ENCODE results near the gene RAPGEF2.
A peak's percentile ranks its signal among the peaks of the same experiment; 100 is the strongest.

RAPGEF2 gene

GRCh38 chr4:159097785-159098184, 5.1 kb upstream of the RAPGEF2 start:
- no peak overlapping the region for H3K27ac ChIP-seq (ENCODE audit: low read length)
- DNase-seq (ENCODE audit: low read depth, low spot score), result no peak
- no peaks in the 10 kb centered on the region for H3K4me1 ChIP-seq (ENCODE audit: control insufficient read depth, insufficient read depth, low read length)

GRCh38 chr4:159098482-159099127, 4.3 kb upstream of the RAPGEF2 start:
- Histone ChIP-seq H3K27ac (ENCODE audit: low read length) (no peak overlapping the region), H3K36me3 (ENCODE audit: control insufficient read depth, insufficient read depth, low read length) (no peaks in the 10 kb centered on the region), H3K27me3 (ENCODE audit: control insufficient read depth, insufficient read depth, low read length) (no peaks in the 10 kb centered on the region; the same call in 1 of the 2 replicates), H3K9me3 (ENCODE audit: control insufficient read depth, insufficient read depth, low read length) (no peaks in the 10 kb centered on the region), H3K4me1 (ENCODE audit: control insufficient read depth, insufficient read depth, low read length) (no peaks in the 10 kb centered on the region), H3K4me3 (ENCODE audit: low read length) (no peak overlapping the region)
- DNase-seq (ENCODE audit: low read depth, low spot score), result no peak

More at GRCh38 chr4:159097785-159098184, 5.1 kb upstream of the RAPGEF2 start:
- WGBS (ENCODE audit: insufficient coverage, insufficient read length), result no CpG with 5 or more reads among the region's 1 CpG
- Histone ChIP-seq H3K27me3 (ENCODE audit: control insufficient read depth, insufficient read depth, low read length) (no peaks in the 10 kb centered on the region; the same call in 1 of the 2 replicates), H3K9me3 (ENCODE audit: control insufficient read depth, insufficient read depth, low read length) (no peaks in the 10 kb centered on the region), H3K36me3 (ENCODE audit: control insufficient read depth, insufficient read depth, low read length) (no peaks in the 10 kb centered on the region), H3K4me3 (ENCODE audit: low read length) (no peak overlapping the region)

- no peak for DNase-seq (ENCODE audit: low read depth, low spot score)
- no peaks in the 10 kb centered on the region for H3K9me3 ChIP-seq (ENCODE audit: control insufficient read depth, insufficient read depth, low read length)
- H3K27me3 ChIP-seq (ENCODE audit: control insufficient read depth, insufficient read depth, low read length), result no peaks in the 10 kb centered on the region; the same call in 1 of the 2 replicates
- no peaks in the 10 kb centered on the region for H3K4me1 ChIP-seq (ENCODE audit: control insufficient read depth, insufficient read depth, low read length)
- H3K4me3 ChIP-seq (ENCODE audit: low read length), result peak overlapping the region; percentile 64; the same call in 1 of the 2 replicates
- no CpG with 5 or more reads among the region's 14 CpGs for WGBS (ENCODE audit: insufficient coverage, insufficient read length)
- H3K27ac ChIP-seq (ENCODE audit: low read length), result no peak overlapping the region
- no peaks in the 10 kb centered on the region for H3K36me3 ChIP-seq (ENCODE audit: control insufficient read depth, insufficient read depth, low read length)
These were observed 774 bp upstream of the RAPGEF2 start for GRCh38 chr4:159101988-159102621.

- no peak for DNase-seq (ENCODE audit: low read depth, low spot score)
- H3K27ac ChIP-seq (ENCODE audit: low read length), result no peak overlapping the region
These were observed 608 bp downstream of the RAPGEF2 start for GRCh38 chr4:159103384-159103990.

GRCh38 chr4:159104694-159105414, 2.0 kb downstream of the RAPGEF2 start:
- Histone ChIP-seq H3K4me1 (ENCODE audit: control insufficient read depth, insufficient read depth, low read length) (no peaks in the 10 kb centered on the region), H3K4me3 (ENCODE audit: low read length) (peak overlapping the region; percentile 64; the same call in 1 of the 2 replicates), H3K27me3 (ENCODE audit: control insufficient read depth, insufficient read depth, low read length) (no peaks in the 10 kb centered on the region; the same call in 1 of the 2 replicates), H3K27ac (ENCODE audit: low read length) (no peak overlapping the region), H3K9me3 (ENCODE audit: control insufficient read depth, insufficient read depth, low read length) (no peaks in the 10 kb centered on the region), H3K36me3 (ENCODE audit: control insufficient read depth, insufficient read depth, low read length) (no peaks in the 10 kb centered on the region)
- DNase-seq (ENCODE audit: low read depth, low spot score), result no peak
- WGBS (ENCODE audit: insufficient coverage, insufficient read length), result no CpG with 5 or more reads among the region's 9 CpGs

More at GRCh38 chr4:159103384-159103990, 608 bp downstream of the RAPGEF2 start:
- H3K36me3 ChIP-seq (ENCODE audit: control insufficient read depth, insufficient read depth, low read length), result no peaks in the 10 kb centered on the region
- no CpG with 5 or more reads among the region's 72 CpGs for whole genome bisulfite sequencing (ENCODE audit: insufficient coverage, insufficient read length)
- peak overlapping the region; percentile 64 for H3K4me3 ChIP-seq (ENCODE audit: low read length)
- no peaks in the 10 kb centered on the region; the same call in 1 of the 2 replicates for H3K27me3 ChIP-seq (ENCODE audit: control insufficient read depth, insufficient read depth, low read length)
- no peaks in the 10 kb centered on the region for H3K9me3 ChIP-seq (ENCODE audit: control insufficient read depth, insufficient read depth, low read length)
- no peaks in the 10 kb centered on the region for H3K4me1 ChIP-seq (ENCODE audit: control insufficient read depth, insufficient read depth, low read length)

- H3K36me3 ChIP-seq (ENCODE audit: control insufficient read depth, insufficient read depth, low read length), result no peaks in the 10 kb centered on the region
- H3K27me3 ChIP-seq (ENCODE audit: control insufficient read depth, insufficient read depth, low read length), result no peaks in the 10 kb centered on the region; the same call in 1 of the 2 replicates
- no CpG with 5 or more reads among the region's 4 CpGs for WGBS (ENCODE audit: insufficient coverage, insufficient read length)
- H3K27ac ChIP-seq (ENCODE audit: low read length), result no peak overlapping the region
- no peak for DNase-seq (ENCODE audit: low read depth, low spot score)
- H3K4me3 ChIP-seq (ENCODE audit: low read length), result no peak overlapping the region
- no peaks in the 10 kb centered on the region for H3K4me1 ChIP-seq (ENCODE audit: control insufficient read depth, insufficient read depth, low read length)
- H3K9me3 ChIP-seq (ENCODE audit: control insufficient read depth, insufficient read depth, low read length), result no peaks in the 10 kb centered on the region
These were observed 2.9 kb downstream of the RAPGEF2 start for GRCh38 chr4:159105761-159106243.

GRCh38 chr4:159106636-159107035, 3.8 kb downstream of the RAPGEF2 start:
- Histone ChIP-seq H3K4me1 (ENCODE audit: control insufficient read depth, insufficient read depth, low read length) (no peaks in the 10 kb centered on the region), H3K27ac (ENCODE audit: low read length) (no peak overlapping the region), H3K4me3 (ENCODE audit: low read length) (no peak overlapping the region), H3K9me3 (ENCODE audit: control insufficient read depth, insufficient read depth, low read length) (no peaks in the 10 kb centered on the region), H3K36me3 (ENCODE audit: control insufficient read depth, insufficient read depth, low read length) (no peaks in the 10 kb centered on the region), H3K27me3 (ENCODE audit: control insufficient read depth, insufficient read depth, low read length) (no peaks in the 10 kb centered on the region; the same call in 1 of the 2 replicates)
- no peak for DNase-seq (ENCODE audit: low read depth, low spot score)
- WGBS (ENCODE audit: insufficient coverage, insufficient read length), result no CpG with 5 or more reads among the region's 4 CpGs

GRCh38 chr4:159107203-159107925, 4.5 kb downstream of the RAPGEF2 start:
- Histone ChIP-seq H3K36me3 (ENCODE audit: control insufficient read depth, insufficient read depth, low read length) (no peaks in the 10 kb centered on the region), H3K4me1 (ENCODE audit: control insufficient read depth, insufficient read depth, low read length) (no peaks in the 10 kb centered on the region), H3K27ac (ENCODE audit: low read length) (no peak overlapping the region), H3K4me3 (ENCODE audit: low read length) (no peak overlapping the region), H3K27me3 (ENCODE audit: control insufficient read depth, insufficient read depth, low read length) (no peaks in the 10 kb centered on the region), H3K9me3 (ENCODE audit: control insufficient read depth, insufficient read depth, low read length) (no peaks in the 10 kb centered on the region)
- DNase-seq (ENCODE audit: low read depth, low spot score), result no peak
- no CpG with 5 or more reads among the region's 2 CpGs for WGBS (ENCODE audit: insufficient coverage, insufficient read length)

- Histone ChIP-seq H3K4me3 (ENCODE audit: low read length) (no peak overlapping the region), H3K4me1 (ENCODE audit: control insufficient read depth, insufficient read depth, low read length) (no peaks in the 10 kb centered on the region), H3K27me3 (ENCODE audit: control insufficient read depth, insufficient read depth, low read length) (no peaks in the 10 kb centered on the region), H3K36me3 (ENCODE audit: control insufficient read depth, insufficient read depth, low read length) (no peaks in the 10 kb centered on the region), H3K9me3 (ENCODE audit: control insufficient read depth, insufficient read depth, low read length) (no peaks in the 10 kb centered on the region), H3K27ac (ENCODE audit: low read length) (no peak overlapping the region)
- DNase-seq (ENCODE audit: low read depth, low spot score), result no peak
- no CpG with 5 or more reads among the region's 3 CpGs for WGBS (ENCODE audit: insufficient coverage, insufficient read length)
These were observed 5.2 kb downstream of the RAPGEF2 start for GRCh38 chr4:159108124-159108523.

All from iPS DF 6.9 (cell line).